22Rv1 (cell line): ENCODE data around the gene SLC30A10.
"Not testable (repeated sequence)": the region's sequence is repeated elsewhere in the genome, so short reads cannot be mapped to it uniquely, and the experiment has no call there.

ENCODE experiments used
- ZFX ChIP-seq: fragments of 450-650 bp; IDR thresholded peaks from 2 replicates; pipeline ENCODE4 v1.6.1; 2017; ENCODE audit warnings: antibody characterized with exemption, borderline replicate concordance
- TF ChIP-seq, protein P1 (sequence below): fragments of 450-650 bp; IDR thresholded peaks from 2 replicates; pipeline ENCODE4 v1.5.1; 2017; ENCODE audit warnings: mild to moderate bottlenecking

DNA sequence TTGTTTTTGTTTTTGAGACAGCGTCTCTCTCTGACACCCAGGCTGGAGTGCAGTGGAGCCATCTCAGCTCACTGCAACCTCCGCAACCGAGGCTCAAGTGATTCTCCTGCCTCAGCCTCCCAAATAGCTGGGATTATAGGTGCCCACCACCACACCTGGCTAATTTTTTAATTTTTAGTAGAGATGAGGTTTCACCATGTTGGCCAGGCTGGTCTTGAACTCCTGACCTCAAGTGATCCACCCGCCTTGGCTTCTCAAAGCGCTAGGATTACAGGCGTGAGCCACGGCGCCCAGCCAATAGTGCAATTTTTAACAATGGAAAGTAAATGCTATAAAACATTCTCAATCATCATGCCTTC is 21.8 kb downstream of the SLC30A10 start:
- TF ChIP-seq, protein P1, sequence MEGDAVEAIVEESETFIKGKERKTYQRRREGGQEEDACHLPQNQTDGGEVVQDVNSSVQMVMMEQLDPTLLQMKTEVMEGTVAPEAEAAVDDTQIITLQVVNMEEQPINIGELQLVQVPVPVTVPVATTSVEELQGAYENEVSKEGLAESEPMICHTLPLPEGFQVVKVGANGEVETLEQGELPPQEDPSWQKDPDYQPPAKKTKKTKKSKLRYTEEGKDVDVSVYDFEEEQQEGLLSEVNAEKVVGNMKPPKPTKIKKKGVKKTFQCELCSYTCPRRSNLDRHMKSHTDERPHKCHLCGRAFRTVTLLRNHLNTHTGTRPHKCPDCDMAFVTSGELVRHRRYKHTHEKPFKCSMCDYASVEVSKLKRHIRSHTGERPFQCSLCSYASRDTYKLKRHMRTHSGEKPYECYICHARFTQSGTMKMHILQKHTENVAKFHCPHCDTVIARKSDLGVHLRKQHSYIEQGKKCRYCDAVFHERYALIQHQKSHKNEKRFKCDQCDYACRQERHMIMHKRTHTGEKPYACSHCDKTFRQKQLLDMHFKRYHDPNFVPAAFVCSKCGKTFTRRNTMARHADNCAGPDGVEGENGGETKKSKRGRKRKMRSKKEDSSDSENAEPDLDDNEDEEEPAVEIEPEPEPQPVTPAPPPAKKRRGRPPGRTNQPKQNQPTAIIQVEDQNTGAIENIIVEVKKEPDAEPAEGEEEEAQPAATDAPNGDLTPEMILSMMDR, result not testable (repeated sequence)
- not testable (repeated sequence) for TF ChIP-seq ZFX
